Endothelial cell of umbilical vein (primary cell): ENCODE results near the gene PSMB5. TPM values are rescaled to one million over a fixed set of nuclear protein-coding genes. Genes with fewer than 3 reads are reported as not detected.

Experiments used
- BruUV-seq: library from RNA; stranded (reverse); fragments of 400-500 nt; replicated peaks from 2 replicates; lab custom pipeline; 2021; lab: Mats Ljungman, UMichigan
- CTCF ChIA-PET: fragments of 300-600, 350-600 bp; sonication (Branson Sonifier 250); formaldehyde crosslinking; loops from one replicate; lab custom pipeline; 2021; ENCODE audit warnings: antibody characterized with exemption, inconsistent platforms; lab: Charles Lee
- POLR2A ChIA-PET: fragments of 300-600, 350-600 bp; sonication (Branson Sonifier 250); formaldehyde crosslinking; loops from one replicate; lab custom pipeline; 2021; ENCODE audit warnings: antibody characterized with exemption, inconsistent platforms; lab: Charles Lee
- DNase-seq: peaks from one replicate; pipeline ENCODE4 v3.0.0-alpha.2; 2011; ENCODE audit warnings: low read depth, low spot score
- FAIRE-seq: peaks from 2 replicates; lab custom pipeline; 2011; peaks lifted over from hg19 to GRCh38; lab: Jason Lieb, UNC
- H2AFZ ChIP-seq: 2 replicates; pipeline ENCODE4 v1.6.0; 2012; ENCODE audit warnings: low read depth, low read length, control low read depth, inconsistent platforms
- H3K27ac ChIP-seq: 2 replicates; pipeline ENCODE4 v1.5.1; 2011; ENCODE audit warnings: low read depth, mild to moderate bottlenecking, control low read depth, low read length, moderate library complexity; ENCODE audit not compliant: insufficient read depth
- H3K27me3 ChIP-seq, 2 experiments: 2 replicates each; pipeline versions ENCODE4 v1.6.0 to v1.6.1; 2011; ENCODE audit warnings: low read length in 2 of 2, mixed read lengths in 1 of 2; ENCODE audit not compliant: control insufficient read depth in 2 of 2, insufficient read depth in 2 of 2
- H3K36me3 ChIP-seq, 2 experiments: 2 replicates in 1 of 2; 3 replicates in 1 of 2; pipeline ENCODE4 v1.5.1; 2011; ENCODE audit warnings: low read length in 2 of 2, mild to moderate bottlenecking in 1 of 2, moderate library complexity in 1 of 2; ENCODE audit not compliant: control insufficient read depth in 2 of 2, insufficient read depth in 2 of 2; ENCODE audit errors: extremely low read depth in 1 of 2
- H3K4me1 ChIP-seq: 3 replicates; pipeline ENCODE4 v1.5.1; 2011; ENCODE audit warnings: mild to moderate bottlenecking, low read length; ENCODE audit not compliant: control insufficient read depth, insufficient read depth; ENCODE audit errors: extremely low read depth
- H3K4me2 ChIP-seq: 2 replicates; pipeline ENCODE4 v1.6.1; 2011; ENCODE audit warnings: low read length, control low read depth, mixed read lengths; ENCODE audit not compliant: insufficient read depth
- H3K4me3 ChIP-seq, 3 experiments: fragments of 200-600 bp in 1 of 3; sonication (generic), shearing (Covaris generic) in 1 of 3; replicated peaks in 1 of 3; 2 replicates each; pipeline ENCODE4 v1.5.1; 2011 to 2016; ENCODE audit warnings: control low read depth in 3 of 3, low read length in 3 of 3, mild to moderate bottlenecking in 2 of 3, inconsistent platforms in 1 of 3, low read depth in 1 of 3, moderate library complexity in 1 of 3; ENCODE audit not compliant: insufficient read depth in 1 of 3
- H3K79me2 ChIP-seq: 2 replicates; pipeline ENCODE4 v1.6.0; 2012; ENCODE audit warnings: low read length, inconsistent platforms; ENCODE audit not compliant: control insufficient read depth, insufficient read depth
- H3K9ac ChIP-seq: replicated peaks from 2 replicates; pipeline ENCODE3; 2011; ENCODE audit warnings: low read length, control low read depth; ENCODE audit not compliant: insufficient read depth; ENCODE audit errors: extremely low read depth
- H3K9me1 ChIP-seq: replicated peaks from 3 replicates; pipeline ENCODE4 v1.6.0; 2011; ENCODE audit warnings: mild to moderate bottlenecking, low read length; ENCODE audit not compliant: control insufficient read depth, insufficient read depth; ENCODE audit errors: extremely low read depth
- H3K9me3 ChIP-seq: replicated peaks from 2 replicates; pipeline ENCODE4 v1.5.1; 2012; ENCODE audit warnings: low read length, inconsistent platforms; ENCODE audit not compliant: control insufficient read depth, insufficient read depth
- H4K20me1 ChIP-seq: replicated peaks from 2 replicates; pipeline ENCODE3; 2011; ENCODE audit warnings: mild to moderate bottlenecking, low read length; ENCODE audit not compliant: control insufficient read depth, insufficient read depth; ENCODE audit errors: extremely low read depth
- GATA2 ChIP-seq: IDR thresholded peaks from 2 replicates; pipeline ENCODE4 v1.7.0; 2011; ENCODE audit warnings: low read depth, mild to moderate bottlenecking, moderate library complexity, mixed read lengths, low read length; ENCODE audit not compliant: insufficient read length, insufficient read depth
- POLR2A ChIP-seq: IDR thresholded peaks from 2 replicates; pipeline ENCODE4 v1.6.1; 2012; ENCODE audit warnings: low read depth, mild to moderate bottlenecking, control low read depth, low read length
- POLR2AphosphoS5 ChIP-seq: IDR thresholded peaks from 2 replicates; pipeline ENCODE4 v1.6.1; 2012; ENCODE audit warnings: low read depth, mild to moderate bottlenecking, control low read depth, low read length, moderate library complexity; ENCODE audit not compliant: insufficient read depth
- dilution Hi-C: fragments of 300-500 bp; cut with MboI; formaldehyde crosslinking; loops from one replicate; pipeline ENCODE4 v1.15.0; 2019; ENCODE audit warnings: low sequenced_read_pairs; ENCODE audit not compliant: extremely low pct_ligation_motif_present
- intact Hi-C: fragments of 100-400 bp; cut with micrococcal nuclease; formaldehyde crosslinking; loops from one replicate; pipeline ENCODE4 v1.10.0; 2022
- polyA plus RNA-seq, 4 experiments: library from polyadenylated mRNA; depleted of rRNA in 3 of 4; stranded (reverse) in 3 of 4; unstranded in 1 of 4; fragments of >200 nt; gene quantifications; 2 replicates each; pipeline versions ENCODE4 v1.2.1 to v1.2.3, GENCODE V29; 2011 to 2012; ENCODE audit warnings: missing spikeins in 1 of 4
- total RNA-seq: library from RNA; stranded (reverse); gene quantifications from 2 replicates; pipeline ENCODE4 v1.2.3, GENCODE V29; 2021
- TF ChIP-seq, protein P1 (sequence below), 2 donors: IDR thresholded peaks; 1 replicate in 1 of 2; 2 replicates in 1 of 2; pipeline ENCODE4 v1.5.1; 2011; ENCODE audit warnings: low read length in 2 of 2, mild to moderate bottlenecking in 2 of 2, moderate library complexity in 2 of 2, control low read depth in 1 of 2, inconsistent platforms in 1 of 2, low read depth in 1 of 2; ENCODE audit not compliant: insufficient read depth in 1 of 2; ENCODE audit errors: extremely low read depth in 1 of 2

PSMB5 gene
- total and polyA plus RNA-seq, 2 donors (not counting 3 experiments of a cell fraction or from before 2014, with no cell fraction given): 236 to 464 TPM

DNA sequence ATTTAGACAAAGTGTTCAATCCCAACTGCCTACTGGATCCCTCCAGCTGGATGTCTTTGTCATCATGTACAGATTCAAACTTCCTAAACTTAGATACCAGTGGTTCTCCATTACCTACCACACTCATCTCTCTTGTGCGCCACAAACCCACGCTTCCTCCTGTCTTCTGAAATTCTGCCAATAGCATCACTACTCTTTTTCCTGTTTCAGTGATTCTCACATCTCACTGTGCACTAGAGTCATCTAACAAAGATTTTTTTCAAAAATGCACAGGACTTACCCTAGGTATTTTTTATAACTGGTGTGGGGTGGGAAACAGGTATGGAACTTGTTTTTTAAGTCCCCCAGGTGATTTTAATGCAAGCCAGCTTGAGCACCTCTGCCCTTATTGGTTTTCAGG, 5.9 kb downstream of the PSMB5 start:
- Histone ChIP-seq H3K79me2 (peaks cover 27% of the 10 kb centered on the region), H2AFZ (no peak overlapping the region), H3K9me1 (no peaks in the 10 kb centered on the region), H3K27ac (no peak overlapping the region), H3K9me3 (no peaks in the 10 kb centered on the region), H3K4me2 (no peak overlapping the region), H3K9ac (no peak overlapping the region), H3K4me1 (peaks cover 12% of the 10 kb centered on the region), H3K27me3 (no peaks in the 10 kb centered on the region), H4K20me1 (no peaks in the 10 kb centered on the region), H3K36me3 (peaks cover 15 to 21% of the 10 kb centered on the region in 2 experiments), H3K4me3 (no peak overlapping the region)
- intact Hi-C loops (no loop called here), dilution Hi-C loops (no loop called here)
- DNase-seq: no peak
- ChIA-PET CTCF (interaction anchor here (0.8 to 3.4 kb wide), 7 partner anchors 11 to 42 kb away, joined by 3 to 12 read pairs (median 5); partner anchors contain the start of gene CDH24), POLR2A (no interaction called here)
- BruUV-seq: no TSS peak
- FAIRE-seq: peak; percentile 26
- TF ChIP-seq GATA2: no peak
- TF ChIP-seq POLR2A: no peak
- no peak for TF ChIP-seq POLR2AphosphoS5

DNA sequence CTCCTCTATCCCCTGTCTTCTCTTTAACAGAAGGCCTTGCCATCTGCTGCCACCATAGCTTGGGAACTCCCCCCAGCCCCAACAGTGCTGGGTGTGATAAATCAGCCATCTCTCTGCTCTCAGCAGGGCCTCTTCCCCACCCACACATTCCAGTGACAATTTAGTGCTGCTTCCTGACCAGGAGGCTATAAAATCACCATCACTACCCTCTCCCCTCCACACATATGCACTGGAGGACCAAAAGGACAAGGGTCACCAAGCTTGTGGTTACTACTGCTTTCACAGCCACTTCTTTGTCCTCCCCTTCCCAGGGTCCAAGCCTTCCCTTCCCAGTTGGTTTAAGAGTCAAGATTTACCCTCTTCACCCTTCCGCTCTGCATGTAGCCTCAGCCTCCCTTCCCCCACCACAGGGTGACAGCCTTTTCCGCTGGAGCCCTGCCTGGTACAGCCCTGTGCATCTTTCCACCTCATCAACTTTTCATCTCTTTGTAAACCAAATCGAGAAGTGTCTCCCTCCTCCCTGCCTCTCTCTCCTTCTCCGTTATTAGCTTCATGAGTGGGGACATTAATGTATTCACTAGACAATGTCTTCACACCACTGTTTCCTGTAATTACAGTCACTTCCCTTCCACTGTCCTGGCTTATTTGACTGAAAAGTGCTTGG, 9.4 kb downstream of the PSMB5 start:
- POLR2A ChIA-PET: no interaction called here
- H3K4me3 ChIP-seq: no peak overlapping the region
- TF ChIP-seq, protein P1, sequence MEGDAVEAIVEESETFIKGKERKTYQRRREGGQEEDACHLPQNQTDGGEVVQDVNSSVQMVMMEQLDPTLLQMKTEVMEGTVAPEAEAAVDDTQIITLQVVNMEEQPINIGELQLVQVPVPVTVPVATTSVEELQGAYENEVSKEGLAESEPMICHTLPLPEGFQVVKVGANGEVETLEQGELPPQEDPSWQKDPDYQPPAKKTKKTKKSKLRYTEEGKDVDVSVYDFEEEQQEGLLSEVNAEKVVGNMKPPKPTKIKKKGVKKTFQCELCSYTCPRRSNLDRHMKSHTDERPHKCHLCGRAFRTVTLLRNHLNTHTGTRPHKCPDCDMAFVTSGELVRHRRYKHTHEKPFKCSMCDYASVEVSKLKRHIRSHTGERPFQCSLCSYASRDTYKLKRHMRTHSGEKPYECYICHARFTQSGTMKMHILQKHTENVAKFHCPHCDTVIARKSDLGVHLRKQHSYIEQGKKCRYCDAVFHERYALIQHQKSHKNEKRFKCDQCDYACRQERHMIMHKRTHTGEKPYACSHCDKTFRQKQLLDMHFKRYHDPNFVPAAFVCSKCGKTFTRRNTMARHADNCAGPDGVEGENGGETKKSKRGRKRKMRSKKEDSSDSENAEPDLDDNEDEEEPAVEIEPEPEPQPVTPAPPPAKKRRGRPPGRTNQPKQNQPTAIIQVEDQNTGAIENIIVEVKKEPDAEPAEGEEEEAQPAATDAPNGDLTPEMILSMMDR (IDR thresholded peaks at IDR 0.05; ENCODE audit: extremely low read depth in 1 of 2, insufficient read depth in 1 of 2, low read depth in 1 of 2, low read length in 2 of 2): no peak
- CTCF ChIA-PET: interaction anchor here (1.2 to 5.0 kb wide), 4 partner anchors 30 to 44 kb away, joined by 3 to 32 read pairs (median 9); partner anchors contain the start of gene CDH24
- H3K36me3 ChIP-seq: peaks cover 8 to 12% of the 10 kb centered on the region in 2 experiments
- intact Hi-C loops (no loop called here), dilution Hi-C loops (no loop called here)
- DNase-seq: no peak
- H4K20me1 ChIP-seq: no peaks in the 10 kb centered on the region
- BruUV-seq: no TSS peak
- H2AFZ ChIP-seq: no peak overlapping the region
- H3K27ac ChIP-seq: no peak overlapping the region
- peaks cover 4% of the 10 kb centered on the region for H3K4me1 ChIP-seq
- FAIRE-seq: no peak
- H3K9ac ChIP-seq: no peak overlapping the region
- no peaks in the 10 kb centered on the region for H3K9me3 ChIP-seq
- H3K79me2 ChIP-seq: peaks cover 10% of the 10 kb centered on the region
- no peaks in the 10 kb centered on the region for H3K9me1 ChIP-seq
- no peaks in the 10 kb centered on the region for H3K27me3 ChIP-seq
- no peak overlapping the region for H3K4me2 ChIP-seq
